T-helper 2 cell treated with Interferon-gamma antibody and Interleukin-4, amounts not matched to agents 100 ng/mL and 5 ng/mL, for 36 hours (primary cell): ENCODE data around the gene SLC25A13. TPM values are rescaled to one million over a fixed set of nuclear protein-coding genes. Genes with fewer than 3 reads are reported as not detected.

Source experiments
- intact Hi-C: fragments of 100-400 bp; cut with micrococcal nuclease; formaldehyde crosslinking; loops from one replicate; pipeline ENCODE4 v1.15.1; 2023
- total RNA-seq: library from RNA; stranded (reverse); gene quantifications from 2 replicates; pipeline ENCODE4 v1.2.3, GENCODE V29; 2022

Gene SLC25A13
- total RNA-seq, 1 donor from 2014 or later = 15.8 TPM

DNA sequence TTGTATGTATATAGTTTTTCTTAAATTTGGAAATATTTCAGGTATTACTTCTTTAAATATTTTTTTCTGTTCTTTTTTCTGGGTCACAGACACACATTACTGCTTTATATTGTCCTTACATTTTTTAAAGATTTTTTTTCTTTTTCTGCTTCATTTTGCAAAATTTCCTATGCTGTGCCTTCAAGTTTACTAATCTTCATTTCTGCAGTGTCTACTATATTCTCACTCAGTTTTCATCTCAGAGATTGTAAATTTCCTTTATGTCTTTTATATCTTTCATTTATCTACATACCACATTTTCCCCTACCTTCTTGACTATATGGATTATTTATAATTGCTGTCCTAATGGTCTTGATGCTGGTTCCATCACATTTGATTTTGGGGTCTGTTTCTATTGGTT lies 210.5 kb downstream of the SLC25A13 start:
- intact Hi-C loops = no loop called here

DNA sequence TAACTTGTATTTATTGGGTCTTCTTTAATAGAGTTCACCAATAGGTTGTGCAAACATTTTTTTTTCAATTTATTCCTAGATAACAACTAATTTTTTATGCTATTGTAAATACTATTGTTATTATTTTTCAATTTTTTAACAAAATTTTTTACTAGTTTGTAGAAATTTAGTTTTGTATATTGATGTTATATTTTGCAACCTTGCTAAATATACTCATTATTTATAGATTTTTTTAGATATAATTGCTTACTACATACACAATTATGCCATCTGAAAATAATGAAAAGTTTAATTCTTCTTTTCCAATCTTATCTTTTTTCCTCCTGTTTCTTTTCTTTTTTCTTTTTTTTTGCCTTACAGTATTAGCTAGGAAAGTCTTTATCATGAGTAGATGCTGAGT lies 216.9 kb downstream of the SLC25A13 start:
- intact Hi-C loops = no loop called here

DNA sequence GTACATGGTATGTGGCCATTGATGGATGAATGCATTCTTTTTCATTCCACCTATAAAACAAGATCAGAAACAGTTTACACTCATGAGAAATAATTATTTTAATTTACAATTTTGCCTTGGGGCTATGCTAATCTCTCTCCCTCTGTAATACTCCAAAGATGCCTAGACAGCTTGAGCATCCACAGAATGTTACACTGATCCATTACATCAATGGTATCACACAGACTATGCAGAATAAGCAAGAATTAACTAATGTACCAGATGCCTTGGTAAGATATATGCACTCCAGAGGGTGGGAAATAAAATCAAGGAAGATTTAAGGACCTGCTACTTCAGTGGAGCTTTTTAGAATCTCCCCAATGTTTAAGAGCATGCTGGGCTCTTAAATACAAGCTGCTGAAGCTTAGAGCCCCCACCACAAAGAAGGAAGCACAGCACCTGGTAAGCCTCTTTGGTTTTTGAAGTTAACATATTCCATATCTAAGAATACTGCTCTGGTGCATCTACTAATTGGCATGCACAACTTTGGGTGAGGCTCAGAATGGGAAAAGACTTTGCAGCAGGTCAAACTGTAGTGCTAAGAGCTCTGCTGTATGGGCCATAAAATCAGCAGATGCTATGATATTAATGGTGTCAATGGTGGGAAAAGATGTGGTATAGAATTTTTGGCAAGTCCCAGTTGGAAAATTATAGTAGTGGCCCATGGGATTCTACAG lies 219.6 kb downstream of the SLC25A13 start:
- intact Hi-C loops = no loop called here

DNA sequence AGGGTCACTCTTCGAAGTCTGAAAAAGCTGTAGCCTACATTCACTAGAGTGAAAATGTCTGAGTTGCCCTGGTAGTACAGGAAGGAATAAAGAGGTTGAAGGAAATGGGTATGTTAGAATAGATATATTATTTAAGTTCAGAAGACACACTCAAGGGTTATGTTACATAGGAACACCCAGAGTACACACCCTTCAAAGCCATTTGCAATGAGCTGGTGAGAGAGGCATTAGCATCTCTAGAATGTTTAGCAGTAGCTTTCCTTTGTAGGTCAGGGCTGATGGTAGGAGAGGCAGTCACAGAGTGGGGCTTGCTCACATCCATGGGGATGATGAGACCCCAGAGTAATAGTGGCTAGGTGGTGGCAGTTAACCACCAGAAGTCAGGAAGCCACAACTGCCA lies 221.2 kb downstream of the SLC25A13 start:
- intact Hi-C loops = no loop called here

DNA sequence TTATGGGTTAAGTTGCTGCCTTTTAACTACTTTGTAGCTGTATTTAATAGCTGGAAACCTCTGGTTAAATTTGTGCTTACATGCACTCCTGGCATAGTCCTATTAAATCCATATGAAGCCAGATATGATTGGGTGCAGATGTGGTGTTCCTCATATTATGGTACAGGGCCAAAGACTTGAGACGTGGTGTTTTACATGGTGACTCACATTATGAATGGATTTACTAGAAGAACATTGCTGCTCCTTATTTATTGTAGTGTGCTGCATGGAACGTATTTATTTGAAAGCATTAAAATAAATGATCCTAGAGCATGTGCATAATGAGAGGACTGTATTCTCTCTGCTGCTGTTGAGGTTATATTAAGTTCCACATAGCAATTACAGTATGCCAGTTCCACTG lies 224.1 kb downstream of the SLC25A13 start:
- intact Hi-C loops = no loop called here

DNA sequence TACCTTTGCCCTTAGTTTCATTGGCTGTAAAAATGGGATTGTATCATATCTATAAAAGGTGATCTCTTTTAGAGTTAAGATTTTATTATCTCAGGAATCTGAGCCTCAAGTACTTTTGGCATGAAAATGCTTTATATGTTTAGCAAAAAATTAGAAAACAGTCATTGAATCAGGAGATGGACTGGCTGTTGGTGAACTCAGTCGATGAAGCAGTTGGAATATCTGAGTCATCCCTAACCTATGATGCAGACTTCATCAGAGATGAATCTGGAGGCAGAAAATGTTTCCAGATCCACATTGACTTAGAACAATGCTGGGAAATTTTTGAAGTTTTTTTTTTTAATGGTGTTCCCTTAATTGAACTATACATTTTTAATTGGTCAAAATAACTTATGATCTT lies 228.5 kb downstream of the SLC25A13 start:
- intact Hi-C loops = no loop called here

DNA sequence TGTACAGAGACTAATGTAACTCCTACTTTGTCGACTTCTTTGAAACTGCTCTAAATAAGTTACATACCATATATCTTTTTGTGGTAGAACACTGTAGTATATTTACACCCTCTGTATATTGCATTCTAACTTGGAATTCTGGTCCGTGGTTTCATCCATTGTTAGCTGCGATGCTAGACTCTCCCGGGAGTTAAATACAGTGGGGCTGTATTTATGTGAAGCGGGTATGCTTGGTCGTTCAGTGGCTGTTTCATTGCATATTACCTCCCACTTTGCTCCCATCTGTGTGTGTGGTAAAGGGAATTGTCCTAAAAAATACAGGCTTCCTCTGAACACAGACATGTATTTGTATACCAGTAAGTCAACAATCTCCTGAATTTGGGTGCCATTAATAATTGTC lies 231.1 kb downstream of the SLC25A13 start:
- intact Hi-C loops = no loop called here

DNA sequence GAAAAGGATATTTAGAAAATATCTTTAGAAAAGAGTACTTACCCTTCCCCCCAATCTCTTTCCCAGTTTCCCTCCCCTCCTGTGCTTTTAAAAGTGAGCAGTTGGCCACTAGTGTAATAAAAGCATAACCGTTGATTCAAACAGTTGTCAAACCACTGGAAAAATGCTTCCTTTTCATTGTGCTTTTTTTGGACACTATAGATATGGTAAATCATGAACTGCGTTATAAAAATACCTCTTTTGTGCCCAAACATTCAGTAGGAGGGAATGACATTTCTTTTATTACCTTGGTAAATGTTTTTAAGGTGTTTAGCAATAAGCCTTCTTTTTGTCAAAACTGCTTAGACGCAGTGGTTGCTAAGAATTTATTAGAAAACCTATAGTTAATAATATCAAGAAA lies 232.4 kb downstream of the SLC25A13 start:
- intact Hi-C loops = no loop called here

DNA sequence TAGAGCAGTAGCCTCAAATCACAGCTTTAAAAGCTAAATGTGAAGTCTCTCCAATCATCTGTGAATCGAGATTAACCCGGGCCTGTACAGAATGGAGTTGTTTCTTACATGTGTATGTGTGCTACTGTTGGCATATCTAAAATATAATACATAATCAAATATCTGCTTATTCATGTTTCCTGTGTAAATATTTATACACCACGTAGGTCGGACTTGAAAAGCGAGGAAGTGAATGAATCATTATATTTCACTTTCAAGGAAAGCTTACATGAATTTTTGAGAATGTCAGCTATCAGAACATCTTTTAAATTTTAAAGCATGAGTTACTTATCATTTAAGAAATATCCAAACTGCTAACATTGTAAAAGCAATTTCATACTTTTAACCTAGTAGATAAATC lies 233.3 kb downstream of the SLC25A13 start:
- intact Hi-C loops = no loop called here

DNA sequence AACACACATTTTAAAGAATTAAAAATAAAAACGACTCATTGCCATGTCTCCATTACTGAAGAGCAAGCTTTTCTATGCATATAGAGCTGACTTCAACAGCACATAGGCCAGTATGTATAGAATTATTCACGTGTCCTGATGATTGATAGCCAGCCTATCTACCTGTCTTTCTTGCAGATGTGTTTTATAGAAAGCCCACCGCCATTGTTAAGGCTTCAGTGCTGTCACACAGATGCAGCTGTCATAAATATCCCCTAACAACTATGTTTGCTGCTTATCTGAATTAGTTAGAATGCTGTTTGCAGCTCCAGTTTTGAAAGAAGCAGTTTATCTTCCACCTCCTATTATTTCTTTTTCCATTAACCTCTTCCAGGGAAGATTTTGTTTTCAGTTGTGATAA lies 235.9 kb downstream of the SLC25A13 start:
- intact Hi-C loops = no loop called here

DNA sequence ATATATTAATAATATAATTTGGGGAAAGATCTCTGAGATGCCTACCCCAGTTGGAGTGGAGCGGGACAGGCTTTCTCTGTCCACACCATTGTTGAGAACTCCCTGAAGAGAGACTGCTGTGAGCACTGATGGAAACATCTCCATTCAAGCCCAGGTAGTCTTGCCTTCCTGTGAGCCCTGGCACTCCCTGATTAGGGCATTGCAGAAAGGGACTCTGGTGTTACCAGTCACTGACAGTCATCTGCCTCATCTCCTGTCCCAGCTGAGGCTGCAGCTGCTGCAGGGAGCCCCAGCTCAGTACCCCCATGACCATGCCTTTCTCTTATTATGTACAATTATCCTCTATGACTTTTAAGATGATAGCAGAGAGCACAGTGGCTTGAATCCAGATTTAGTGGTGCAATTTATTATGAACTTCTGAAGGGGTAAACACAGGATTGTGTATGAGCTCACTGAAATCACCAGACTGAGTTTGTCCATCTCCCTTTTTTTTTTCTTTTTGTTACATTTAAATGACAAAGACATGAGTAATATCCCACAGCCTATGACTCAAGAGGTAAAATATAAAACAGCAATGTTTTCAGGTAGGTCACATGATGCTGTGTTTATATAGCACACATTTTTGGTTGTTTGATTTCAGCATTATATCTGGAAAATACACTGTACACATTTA lies 236.9 kb downstream of the SLC25A13 start:
- intact Hi-C loops = no loop called here

DNA sequence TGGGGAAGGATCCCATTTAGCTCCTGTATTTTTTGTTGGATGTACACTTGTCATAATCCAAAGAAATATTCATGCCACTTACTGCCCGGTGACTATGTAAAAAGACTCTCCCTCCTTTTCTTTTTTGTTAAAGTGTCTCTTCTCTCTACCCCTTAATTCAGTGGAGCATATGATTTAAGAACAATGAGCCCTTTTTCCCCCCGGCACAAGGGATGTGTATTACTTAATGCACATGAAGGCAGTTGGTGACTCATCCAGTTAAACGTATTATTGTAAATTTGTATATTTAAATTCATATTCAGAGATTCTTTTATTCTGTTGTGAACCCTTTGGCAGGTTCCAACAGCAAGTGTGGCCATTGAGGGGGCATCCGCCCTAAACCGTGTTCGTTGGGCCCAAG lies 241.9 kb downstream of the SLC25A13 start:
- intact Hi-C loops = no loop called here

DNA sequence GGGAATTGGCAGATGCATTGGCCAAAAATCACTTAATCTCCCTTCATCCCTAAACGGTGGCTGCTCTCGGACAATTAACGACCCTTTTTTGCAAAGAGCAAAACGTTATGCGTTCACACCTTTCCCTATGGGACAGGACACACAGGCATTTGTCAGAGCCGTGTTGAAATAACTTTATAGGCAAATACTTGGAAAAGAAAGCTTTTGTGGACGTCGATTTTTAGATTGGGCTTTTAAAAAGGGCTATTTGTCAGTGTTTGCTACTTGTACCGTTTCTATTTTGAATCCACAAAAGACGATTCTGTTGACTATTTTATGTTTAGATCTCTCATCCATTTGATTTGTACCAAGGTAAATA lies 245.6 kb downstream of the SLC25A13 start:
- intact Hi-C loops = loop anchor here (10.0 kb wide), 1 partner anchor 338 kb away; no protein-coding TSS in a partner anchor

DNA sequence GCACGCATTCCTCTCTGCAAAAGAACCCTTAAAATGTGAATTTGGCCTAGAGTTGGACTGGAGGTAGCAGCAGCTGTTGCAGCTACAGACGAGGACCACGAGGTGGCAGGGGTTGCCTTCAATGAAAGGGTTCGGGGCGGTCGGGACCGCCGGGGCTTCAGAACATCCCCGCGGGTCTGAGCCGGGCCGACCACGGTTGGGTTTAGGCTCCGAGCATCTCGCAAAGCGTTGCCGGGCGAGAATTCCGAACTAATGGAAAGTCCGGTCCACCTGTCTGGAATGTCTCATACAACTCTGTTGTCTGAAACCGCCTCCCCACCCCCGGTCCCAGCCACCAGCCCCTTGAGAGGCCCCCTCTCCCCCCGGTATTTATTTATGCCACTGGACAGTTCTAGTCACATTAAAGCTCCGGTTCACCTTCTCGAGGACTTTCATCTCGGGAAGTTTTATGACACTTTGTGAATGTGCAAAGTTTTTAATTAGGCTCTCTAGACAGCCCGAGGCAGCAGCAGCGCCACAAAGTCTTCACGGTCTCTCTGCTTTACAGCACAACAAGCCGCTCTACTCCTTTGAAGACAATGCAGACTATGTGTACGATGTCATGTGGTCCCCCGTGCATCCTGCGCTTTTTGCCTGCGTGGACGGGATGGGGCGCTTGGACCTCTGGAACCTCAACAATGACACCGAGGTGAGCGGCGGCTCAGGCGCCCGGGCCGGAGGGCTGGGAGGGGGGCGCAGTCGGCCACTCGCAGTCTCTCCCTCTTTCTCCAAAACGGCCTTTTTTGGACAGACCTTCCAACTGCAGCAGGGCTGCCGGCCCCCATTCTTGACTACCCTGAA lies 246.2 kb downstream of the SLC25A13 start:
- intact Hi-C loops = loop anchor here (1.0 to 10.0 kb wide), 2 partner anchors 339 to 952 kb away; no protein-coding TSS in a partner anchor

DNA sequence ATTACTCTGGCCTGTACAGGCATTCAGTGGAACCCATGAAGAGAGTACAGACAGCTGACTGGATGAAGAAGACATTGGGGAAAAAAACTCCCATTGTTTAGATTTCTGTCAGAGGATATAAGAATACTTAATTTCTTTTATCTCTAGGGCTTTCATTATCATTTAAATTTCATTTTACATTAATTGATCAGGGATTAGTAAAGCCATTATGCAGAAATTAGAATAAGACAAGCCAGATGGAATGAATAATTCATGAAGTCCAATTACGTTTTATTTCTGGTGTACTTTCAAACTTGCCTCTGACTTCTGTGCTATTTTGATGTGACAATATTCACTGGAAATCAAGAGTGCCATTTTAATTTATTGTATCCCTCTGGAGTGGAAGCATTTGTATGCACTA lies 247.0 kb downstream of the SLC25A13 start:
- intact Hi-C loops = loop anchor here (1.0 to 10.0 kb wide), 2 partner anchors 340 to 952 kb away; no protein-coding TSS in a partner anchor
